ENCODE measurements around the gene SPACDR.

- TF ChIP-seq TAF1 (IDR thresholded peaks at IDR 0.05; ENCODE audit: low read depth), result no peak
- TF ChIP-seq, protein P1, sequence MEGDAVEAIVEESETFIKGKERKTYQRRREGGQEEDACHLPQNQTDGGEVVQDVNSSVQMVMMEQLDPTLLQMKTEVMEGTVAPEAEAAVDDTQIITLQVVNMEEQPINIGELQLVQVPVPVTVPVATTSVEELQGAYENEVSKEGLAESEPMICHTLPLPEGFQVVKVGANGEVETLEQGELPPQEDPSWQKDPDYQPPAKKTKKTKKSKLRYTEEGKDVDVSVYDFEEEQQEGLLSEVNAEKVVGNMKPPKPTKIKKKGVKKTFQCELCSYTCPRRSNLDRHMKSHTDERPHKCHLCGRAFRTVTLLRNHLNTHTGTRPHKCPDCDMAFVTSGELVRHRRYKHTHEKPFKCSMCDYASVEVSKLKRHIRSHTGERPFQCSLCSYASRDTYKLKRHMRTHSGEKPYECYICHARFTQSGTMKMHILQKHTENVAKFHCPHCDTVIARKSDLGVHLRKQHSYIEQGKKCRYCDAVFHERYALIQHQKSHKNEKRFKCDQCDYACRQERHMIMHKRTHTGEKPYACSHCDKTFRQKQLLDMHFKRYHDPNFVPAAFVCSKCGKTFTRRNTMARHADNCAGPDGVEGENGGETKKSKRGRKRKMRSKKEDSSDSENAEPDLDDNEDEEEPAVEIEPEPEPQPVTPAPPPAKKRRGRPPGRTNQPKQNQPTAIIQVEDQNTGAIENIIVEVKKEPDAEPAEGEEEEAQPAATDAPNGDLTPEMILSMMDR (IDR thresholded peaks at IDR 0.05; ENCODE audit: poor library complexity, severe bottlenecking), result no peak
- TF ChIP-seq EP300 (conservative IDR thresholded peaks at IDR 0.05; ENCODE audit: poor library complexity, severe bottlenecking), result no peak
Measured at GRCh38 chr7:100476903-100477870, 13.1 kb upstream of the SPACDR start.

Measured in neural cell (in vitro differentiated cells).